HG03442 (cell line): ENCODE results near the gene TUBA1B.
A peak's percentile ranks its signal among the peaks of the same experiment; 100 is the strongest.

Experiments used
- ATAC-seq: cut with Tn5 transposase; IDR thresholded peaks from one replicate; pipeline ENCODE4 v1.9.1; 2021; ENCODE audit warnings: mild to moderate bottlenecking, moderate library complexity; ENCODE audit not compliant: unreplicated experiment

The TUBA1B gene

GRCh38 chr12:49091056-49091835 lies 39.9 kb downstream of the TUBA1B start:
- no peak for ATAC-seq

- ATAC-seq = no peak
Measured at GRCh38 chr12:49089821-49090773, 41.1 kb downstream of the TUBA1B start.

- no peak for ATAC-seq
Measured at GRCh38 chr12:49088932-49089330, 42.3 kb downstream of the TUBA1B start.

- ATAC-seq = peak; percentile 86
Measured at GRCh38 chr12:49088150-49088931, 42.9 kb downstream of the TUBA1B start.

- ATAC-seq = no peak
Measured at GRCh38 chr12:49086116-49086515, 45.1 kb downstream of the TUBA1B start.

- ATAC-seq = no peak
Measured at GRCh38 chr12:49084438-49084837, 46.8 kb downstream of the TUBA1B start.

GRCh38 chr12:49079793-49080192 lies 51.4 kb downstream of the TUBA1B start:
- no peak for ATAC-seq
